SU-DHL-6 (cell line): Measurements from ENCODE around the gene TRIM27.

Source experiments
- H2AFZ ChIP-seq: fragments of 200-600 bp; sonication (generic); 2 replicates; pipeline ENCODE4 v1.6.1; 2014; ENCODE audit warnings: low read depth, mild to moderate bottlenecking, moderate library complexity, mixed read lengths, antibody characterized with exemption, low read length; ENCODE audit not compliant: severe bottlenecking
- H3F3A ChIP-seq: fragments of 200-600 bp; shearing (Covaris generic); 2 replicates; pipeline ENCODE4 v1.6.0; 2016; ENCODE audit warnings: antibody characterized with exemption, mild to moderate bottlenecking; ENCODE audit not compliant: insufficient read depth
- H3K27ac ChIP-seq: fragments of 200-600 bp; sonication (generic); 2 replicates; pipeline ENCODE4 v1.5.1; 2016; ENCODE audit warnings: low read depth, mild to moderate bottlenecking, low read length, moderate library complexity, mixed read lengths
- H3K27me3 ChIP-seq: fragments of 200-600 bp; sonication (generic), shearing (Covaris generic); 2 replicates; pipeline ENCODE4 v1.6.0; 2014; ENCODE audit warnings: mild to moderate bottlenecking, low read length
- H3K36me3 ChIP-seq: fragments of 200-600 bp; sonication (generic); 2 replicates; pipeline ENCODE4 v1.6.1; 2014; ENCODE audit warnings: mild to moderate bottlenecking, low read length, mixed read lengths
- H3K4me2 ChIP-seq: fragments of 300-600, 200-600 bp; shearing (Covaris generic), sonication (generic); 2 replicates; pipeline ENCODE4 v1.6.0; 2014; ENCODE audit warnings: low read length, low read depth, mild to moderate bottlenecking; ENCODE audit not compliant: poor library complexity, severe bottlenecking
- H3K4me3 ChIP-seq: fragments of 200-600 bp; sonication (generic); 2 replicates; pipeline ENCODE4 v1.5.1; 2014; ENCODE audit warnings: antibody characterized with exemption, low read length, mild to moderate bottlenecking, mixed read lengths; ENCODE audit not compliant: insufficient read depth, poor library complexity, severe bottlenecking
- H3K79me2 ChIP-seq: fragments of 200-600 bp; sonication (generic); 2 replicates; pipeline ENCODE4 v1.6.1; 2014; ENCODE audit warnings: mild to moderate bottlenecking, low read length, moderate library complexity; ENCODE audit not compliant: insufficient read depth
- H3K9ac ChIP-seq: fragments of 200-600 bp; sonication (generic); 2 replicates; pipeline ENCODE4 v1.7.0; 2014; ENCODE audit warnings: mild to moderate bottlenecking, low read length
- H3K9me2 ChIP-seq: fragments of 200-600 bp; sonication (generic); replicated peaks from 2 replicates; pipeline ENCODE4 v1.6.1; 2014; ENCODE audit warnings: low read length; ENCODE audit not compliant: insufficient read depth
- H3K9me3 ChIP-seq: fragments of 200-600 bp; sonication (generic); 2 replicates; pipeline ENCODE4 v1.6.1; 2014; ENCODE audit warnings: low read length, mixed read lengths; ENCODE audit not compliant: insufficient read depth
- H4K20me1 ChIP-seq: fragments of 200-600 bp; sonication (generic); 2 replicates; pipeline ENCODE4 v1.6.1; 2014; ENCODE audit warnings: low read depth, mild to moderate bottlenecking, antibody characterized with exemption, low read length, moderate library complexity, mixed read lengths
- CTCF ChIP-seq: fragments of 200-600 bp; sonication (generic); IDR thresholded peaks from one replicate; pipeline ENCODE4 v1.5.1; 2017; ENCODE audit warnings: antibody characterized with exemption, mild to moderate bottlenecking, low read length, moderate library complexity; ENCODE audit not compliant: insufficient read depth, poor library complexity, severe bottlenecking
- EZH2phosphoT487 ChIP-seq: fragments of 200-600 bp; sonication (generic), shearing (Covaris generic); conservative IDR thresholded peaks from 2 replicates; pipeline ENCODE4 v1.6.1; 2018; ENCODE audit warnings: mild to moderate bottlenecking, antibody characterized with exemption, low read length, moderate library complexity, mixed read lengths

Gene TRIM27

GRCh38 chr6:28945349-28945748 is 21.6 kb upstream of the TRIM27 start:
- H3K27ac ChIP-seq: no peak overlapping the region
- H3K36me3 ChIP-seq: no peaks in the 10 kb centered on the region
- H3K4me2 ChIP-seq: no peak overlapping the region
- H3K9me3 ChIP-seq: no peaks in the 10 kb centered on the region
- H3F3A ChIP-seq: peaks cover 4% of the 10 kb centered on the region; the same call in 1 of the 2 replicates
- no peaks in the 10 kb centered on the region for H3K27me3 ChIP-seq
- no peaks in the 10 kb centered on the region for H3K9me2 ChIP-seq
- no peak overlapping the region for H3K4me3 ChIP-seq
- no peak overlapping the region for H3K9ac ChIP-seq
- no peaks in the 10 kb centered on the region for H4K20me1 ChIP-seq
- TF ChIP-seq CTCF (no peak), EZH2phosphoT487 (no peak)
- H3K79me2 ChIP-seq: no peaks in the 10 kb centered on the region
- H2AFZ ChIP-seq: no peak overlapping the region

- peak overlapping the region; percentile 42 for H3K4me2 ChIP-seq
- no peaks in the 10 kb centered on the region for H3K9me2 ChIP-seq
- no peaks in the 10 kb centered on the region for H4K20me1 ChIP-seq
- H3K79me2 ChIP-seq: no peaks in the 10 kb centered on the region
- H3K27ac ChIP-seq: no peak overlapping the region
- H3K27me3 ChIP-seq: no peaks in the 10 kb centered on the region
- H3K9me3 ChIP-seq: no peaks in the 10 kb centered on the region
- H3K36me3 ChIP-seq: no peaks in the 10 kb centered on the region
- H3K9ac ChIP-seq: peak overlapping the region; percentile 13; the same call in 1 of the 2 replicates
- H3K4me3 ChIP-seq: peak overlapping the region; percentile 23
- no peak for TF ChIP-seq CTCF
- no peak for TF ChIP-seq EZH2phosphoT487
- H3F3A ChIP-seq: peaks cover 4% of the 10 kb centered on the region; the same call in 1 of the 2 replicates
- peak overlapping the region; percentile 16 for H2AFZ ChIP-seq
These were observed 20.7 kb upstream of the TRIM27 start for GRCh38 chr6:28944412-28944865.

GRCh38 chr6:28943557-28944411 is 20.0 kb upstream of the TRIM27 start:
- no peaks in the 10 kb centered on the region for H3K9me2 ChIP-seq
- H3F3A ChIP-seq: peaks cover 7% of the 10 kb centered on the region; the same call in 1 of the 2 replicates
- no peaks in the 10 kb centered on the region for H3K27me3 ChIP-seq
- no peak for TF ChIP-seq EZH2phosphoT487
- TF ChIP-seq CTCF: no peak
- peak overlapping the region; percentile 16 for H2AFZ ChIP-seq
- no peak overlapping the region for H3K27ac ChIP-seq
- no peaks in the 10 kb centered on the region for H4K20me1 ChIP-seq
- H3K9me3 ChIP-seq: no peaks in the 10 kb centered on the region
- H3K36me3 ChIP-seq: no peaks in the 10 kb centered on the region
- peak overlapping the region; percentile 13; the same call in 1 of the 2 replicates for H3K9ac ChIP-seq
- no peaks in the 10 kb centered on the region for H3K79me2 ChIP-seq
- peak overlapping the region; percentile 42 for H3K4me2 ChIP-seq
- peak overlapping the region; percentile 23 for H3K4me3 ChIP-seq
